Activated naive CD4-positive, alpha-beta T cell treated with anti-CD3 and anti-CD28 coated beads for 36 hours (primary cell): ENCODE data around the gene HTD2. TPM values are rescaled to one million over a fixed set of nuclear protein-coding genes. Genes with fewer than 3 reads are reported as not detected.
"Not testable (repeated sequence)": the region's sequence is repeated elsewhere in the genome, so short reads cannot be mapped to it uniquely, and the experiment has no call there.

ENCODE experiments used
- CTCF ChIA-PET: fragments of 350-600 bp; sonication (Branson Sonifier 250); formaldehyde crosslinking; loops from one replicate; lab custom pipeline; 2021; ENCODE audit warnings: antibody characterized with exemption; lab: Charles Lee
- DNase-seq: peaks from one replicate; pipeline ENCODE4 v3.0.0-alpha.2; 2020
- H3K27ac Mint-ChIP-seq: one replicate; pipeline ENCODE4 v1.8.0; 2021; ENCODE audit warnings: mild to moderate bottlenecking, mixed read lengths
- H3K27me3 Mint-ChIP-seq: one replicate; pipeline ENCODE4 v1.8.0; 2021; ENCODE audit warnings: low read depth, mixed read lengths
- H3K36me3 Mint-ChIP-seq: one replicate; pipeline ENCODE4 v1.8.0; 2021; ENCODE audit warnings: low read depth, mixed read lengths
- H3K4me1 Mint-ChIP-seq: one replicate; pipeline ENCODE4 v1.8.0; 2021; ENCODE audit warnings: low read depth, mixed read lengths
- H3K4me3 Mint-ChIP-seq: one replicate; pipeline ENCODE4 v1.8.0; 2021; ENCODE audit warnings: mild to moderate bottlenecking, moderate library complexity, mixed read lengths
- H3K9me3 Mint-ChIP-seq: one replicate; pipeline ENCODE4 v1.8.0; 2021; ENCODE audit warnings: mixed read lengths
- intact Hi-C: fragments of 100-400 bp; cut with micrococcal nuclease; formaldehyde crosslinking; loops from one replicate; pipeline ENCODE4 v1.15.1; 2023
- total RNA-seq, 2 experiments: library from RNA; stranded (reverse); gene quantifications; one replicate each; pipeline ENCODE4 v1.2.3, GENCODE V29; 2021

HTD2 gene
- total RNA-seq: 1 to 10 TPM; 6.9 to 8.1 TPM

- H3K27me3 Mint-ChIP-seq: peaks cover 5% of the 10 kb centered on the region
- peaks cover 2% of the 10 kb centered on the region for H3K9me3 Mint-ChIP-seq
- intact Hi-C loops: loop anchor here (1.0 to 5.0 kb wide), 16 partner anchors 15 to 709 kb away; partner anchors contain the start of genes ABHD6, ARF4, FLNB and KCTD6
- CTCF ChIA-PET: interaction anchor here (0.6 to 5.3 kb wide), 52 partner anchors 9 to 714 kb away, joined by 3 to 40 read pairs (median 5); partner anchors contain the start of genes FLNB, KCTD6 and PXK
- peak within 1 kb of the TSS; percentile 96 for H3K27ac Mint-ChIP-seq
- DNase-seq: peak; percentile 99
- peak within 1 kb of the TSS; percentile 99 for H3K4me3 Mint-ChIP-seq
- H3K36me3 Mint-ChIP-seq: peaks cover 16% of the 10 kb centered on the region
- peaks cover 26% of the 10 kb centered on the region for H3K4me1 Mint-ChIP-seq
Measured at GRCh38 chr3:58305882-58306711, at the start of gene HTD2, which contains the start of gene RPP14. Gene HTD2, plus strand, starts transcription at chr3:58306520. Its CDS starts 11,094 bp downstream, at chr3:58317614. Gene RPP14, plus strand, starts transcription at chr3:58306245. Its CDS starts 4,085 bp downstream, at chr3:58310330.

GRCh38 chr3:58258392-58259055, 47.8 kb upstream of the HTD2 start:
- Mint-ChIP-seq H3K36me3 (no peaks in the 10 kb centered on the region), H3K4me3 (no peak overlapping the region), H3K27me3 (no peaks in the 10 kb centered on the region), H3K4me1 (no peaks in the 10 kb centered on the region), H3K9me3 (no peaks in the 10 kb centered on the region), H3K27ac (no peak overlapping the region)
- DNase-seq: no peak
- intact Hi-C loops: no loop called here
- CTCF ChIA-PET: interaction anchor here (0.6 kb wide), 1 partner anchor 125 kb away, joined by 4 read pairs; no protein-coding TSS in a partner anchor

GRCh38 chr3:58260261-58260731, 46.0 kb upstream of the HTD2 start:
- no peak overlapping the region for H3K27ac Mint-ChIP-seq
- no peaks in the 10 kb centered on the region for H3K4me1 Mint-ChIP-seq
- intact Hi-C loops: no loop called here
- no peak overlapping the region for H3K4me3 Mint-ChIP-seq
- H3K36me3 Mint-ChIP-seq: no peaks in the 10 kb centered on the region
- CTCF ChIA-PET: interaction anchor here (0.6 kb wide), 1 partner anchor 166 kb away, joined by 3 read pairs; no protein-coding TSS in a partner anchor
- DNase-seq: peak; percentile 13
- H3K9me3 Mint-ChIP-seq: no peaks in the 10 kb centered on the region
- no peaks in the 10 kb centered on the region for H3K27me3 Mint-ChIP-seq

GRCh38 chr3:58260733-58261132, 45.6 kb upstream of the HTD2 start:
- no peaks in the 10 kb centered on the region for H3K4me1 Mint-ChIP-seq
- CTCF ChIA-PET: no interaction called here
- no peaks in the 10 kb centered on the region for H3K9me3 Mint-ChIP-seq
- no peak overlapping the region for H3K4me3 Mint-ChIP-seq
- H3K27ac Mint-ChIP-seq: no peak overlapping the region
- H3K36me3 Mint-ChIP-seq: no peaks in the 10 kb centered on the region
- no peak for DNase-seq
- intact Hi-C loops: no loop called here
- H3K27me3 Mint-ChIP-seq: no peaks in the 10 kb centered on the region

- Mint-ChIP-seq H3K36me3 (no peaks in the 10 kb centered on the region), H3K4me3 (no peak overlapping the region), H3K4me1 (no peaks in the 10 kb centered on the region), H3K9me3 (no peaks in the 10 kb centered on the region), H3K27ac (no peak overlapping the region), H3K27me3 (no peaks in the 10 kb centered on the region)
- intact Hi-C loops: no loop called here
- CTCF ChIA-PET: no interaction called here
- no peak for DNase-seq
Measured at GRCh38 chr3:58261954-58262666, 44.2 kb upstream of the HTD2 start.

- CTCF ChIA-PET: no interaction called here
- H3K4me1 Mint-ChIP-seq: no peaks in the 10 kb centered on the region
- no peak for DNase-seq
- no peaks in the 10 kb centered on the region for H3K27me3 Mint-ChIP-seq
- intact Hi-C loops: no loop called here
- H3K27ac Mint-ChIP-seq: no peak overlapping the region
- no peaks in the 10 kb centered on the region for H3K9me3 Mint-ChIP-seq
- H3K4me3 Mint-ChIP-seq: no peak overlapping the region
- no peaks in the 10 kb centered on the region for H3K36me3 Mint-ChIP-seq
Measured at GRCh38 chr3:58266577-58266976, 39.7 kb upstream of the HTD2 start.

GRCh38 chr3:58267543-58267942, 38.8 kb upstream of the HTD2 start:
- H3K27ac Mint-ChIP-seq, H3K36me3 Mint-ChIP-seq, H3K9me3 Mint-ChIP-seq, intact Hi-C loops, H3K4me3 Mint-ChIP-seq, H3K4me1 Mint-ChIP-seq, H3K27me3 Mint-ChIP-seq, DNase-seq: not testable (repeated sequence)
- CTCF ChIA-PET: interaction anchor here (0.6 kb wide), 1 partner anchor 129 kb away, joined by 3 read pairs; no protein-coding TSS in a partner anchor

- H3K36me3 Mint-ChIP-seq: peaks cover 4% of the 10 kb centered on the region
- CTCF ChIA-PET: no interaction called here
- intact Hi-C loops: no loop called here
- peaks cover 8% of the 10 kb centered on the region for H3K4me1 Mint-ChIP-seq
- no peak overlapping the region for H3K4me3 Mint-ChIP-seq
- H3K9me3 Mint-ChIP-seq: no peaks in the 10 kb centered on the region
- H3K27me3 Mint-ChIP-seq: no peaks in the 10 kb centered on the region
- no peak for DNase-seq
- H3K27ac Mint-ChIP-seq: no peak overlapping the region
Measured at GRCh38 chr3:58269356-58269755, 37.0 kb upstream of the HTD2 start.

GRCh38 chr3:58270485-58270884, 35.8 kb upstream of the HTD2 start:
- DNase-seq: no peak
- H3K9me3 Mint-ChIP-seq: no peaks in the 10 kb centered on the region
- CTCF ChIA-PET: no interaction called here
- H3K4me3 Mint-ChIP-seq: no peak overlapping the region
- no peak overlapping the region for H3K27ac Mint-ChIP-seq
- no peaks in the 10 kb centered on the region for H3K27me3 Mint-ChIP-seq
- H3K4me1 Mint-ChIP-seq: peaks cover 8% of the 10 kb centered on the region
- H3K36me3 Mint-ChIP-seq: peaks cover 6% of the 10 kb centered on the region
- intact Hi-C loops: no loop called here

- CTCF ChIA-PET: interaction anchor here (0.6 to 1.6 kb wide), 2 partner anchors 34 to 1456 kb away, joined by 5 to 8 read pairs; partner anchors contain the start of genes HTD2 and RPP14
- Mint-ChIP-seq H3K36me3 (peaks cover 10% of the 10 kb centered on the region), H3K4me1 (peaks cover 8% of the 10 kb centered on the region), H3K9me3 (no peaks in the 10 kb centered on the region), H3K4me3 (no peak overlapping the region), H3K27me3 (no peaks in the 10 kb centered on the region), H3K27ac (no peak overlapping the region)
- intact Hi-C loops: no loop called here
- DNase-seq: peak; percentile 20
Measured at GRCh38 chr3:58271901-58272501, 34.3 kb upstream of the HTD2 start.

GRCh38 chr3:58272891-58273290, 33.4 kb upstream of the HTD2 start:
- intact Hi-C loops: no loop called here
- H3K27ac Mint-ChIP-seq: no peak overlapping the region
- no peak for DNase-seq
- H3K27me3 Mint-ChIP-seq: no peaks in the 10 kb centered on the region
- no peaks in the 10 kb centered on the region for H3K9me3 Mint-ChIP-seq
- no peak overlapping the region for H3K4me3 Mint-ChIP-seq
- peaks cover 14% of the 10 kb centered on the region for H3K36me3 Mint-ChIP-seq
- peaks cover 8% of the 10 kb centered on the region for H3K4me1 Mint-ChIP-seq
- CTCF ChIA-PET: interaction anchor here (1.6 kb wide), 1 partner anchor 33 kb away, joined by 5 read pairs; the partner anchor contains the start of genes HTD2 and RPP14
